Measurements from ENCODE around the gene MUC4. TPM values are rescaled to one million over a fixed set of nuclear protein-coding genes. Genes with fewer than 3 reads are reported as not detected.
A peak's percentile ranks its signal among the peaks of the same experiment; 100 is the strongest.
"Not testable (repeated sequence)": the region's sequence is repeated elsewhere in the genome, so short reads cannot be mapped to it uniquely, and the experiment has no call there.

The MUC4 gene
- total RNA-seq, 1 donor from 2014 or later: not detected

DNA sequence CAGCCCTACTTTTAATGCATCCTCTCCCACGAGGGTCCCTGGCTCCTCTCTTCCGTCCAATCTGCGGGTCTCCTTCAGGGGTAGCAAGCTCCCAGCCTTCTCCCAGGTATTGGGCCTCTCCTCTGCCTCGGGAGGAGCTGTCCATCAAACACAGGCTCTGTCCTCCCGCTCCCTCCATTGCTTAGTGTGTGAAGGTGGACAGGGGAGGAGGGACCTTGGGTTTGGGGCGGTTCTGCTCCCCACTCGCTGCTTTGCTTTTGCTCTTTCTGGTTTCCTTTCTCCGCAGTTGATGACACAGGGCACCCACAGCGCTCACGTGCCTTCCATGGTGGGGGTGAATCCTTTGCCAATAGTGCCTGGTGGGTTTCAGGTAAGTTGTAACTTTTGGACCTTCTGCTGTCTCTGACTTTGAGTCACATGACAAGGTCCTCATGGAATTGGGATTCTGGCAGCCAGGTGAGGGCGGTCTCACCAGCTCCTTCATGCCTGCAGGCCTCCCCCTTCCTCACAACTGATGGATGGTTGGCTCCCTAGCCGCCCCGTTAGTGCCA is 72.1 kb downstream of the MUC4 start:
- no peak for TF ChIP-seq CTCF (IDR thresholded peaks at IDR 0.05)
- peaks cover 51% of the 10 kb centered on the region for H3K27me3 Mint-ChIP-seq (ENCODE audit: low read depth)
- H3K4me3 Mint-ChIP-seq (ENCODE audit: unreplicated experiment): no peak overlapping the region
- peak; percentile 87 for DNase-seq (ENCODE audit: low spot score)
- H3K9me3 Mint-ChIP-seq (ENCODE audit: low read depth): no peaks in the 10 kb centered on the region
- H3K27ac Mint-ChIP-seq (ENCODE audit: unreplicated experiment): no peak overlapping the region
- H3K4me1 Mint-ChIP-seq (ENCODE audit: low read depth): no peaks in the 10 kb centered on the region
- H3K36me3 Mint-ChIP-seq (ENCODE audit: low read depth): peaks cover 11% of the 10 kb centered on the region

DNA sequence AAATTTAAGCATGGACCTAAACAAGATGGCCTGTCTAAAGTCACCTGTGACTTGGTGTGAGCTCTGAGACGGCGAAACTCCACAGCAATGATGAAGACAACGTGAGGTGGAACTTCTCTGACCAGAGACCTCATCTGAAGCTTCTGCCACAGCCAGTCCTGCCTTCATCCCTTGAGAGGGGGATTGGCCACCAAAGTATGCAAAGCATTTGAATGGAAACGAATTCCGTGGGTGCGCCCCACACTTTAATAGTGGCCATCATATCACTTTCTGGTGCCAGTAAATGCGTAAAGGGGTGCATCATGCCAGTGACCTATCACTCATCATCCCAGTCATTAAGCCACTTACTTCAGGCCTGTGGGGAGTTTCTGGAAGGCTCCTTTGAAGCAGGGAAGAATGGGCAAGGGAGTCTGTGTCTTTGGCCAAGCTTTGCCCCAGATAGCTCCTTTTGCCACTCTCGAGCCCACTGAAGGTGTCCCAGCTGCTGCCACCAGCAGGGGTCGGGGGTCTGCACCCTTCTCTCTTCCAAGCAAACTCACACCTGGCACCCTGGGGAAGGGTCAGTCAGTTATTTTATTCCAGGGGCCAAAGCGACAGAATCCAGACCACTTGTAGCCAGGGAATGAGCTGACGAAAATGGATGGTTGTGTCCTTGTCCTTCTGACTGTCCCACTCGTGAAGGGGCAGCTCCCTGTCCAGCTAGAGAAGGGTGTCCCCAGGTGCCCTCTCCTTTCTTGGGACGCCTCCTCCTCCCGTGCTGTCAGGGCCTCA is 73.3 kb downstream of the MUC4 start:
- DNase-seq (ENCODE audit: low spot score): peak; percentile 84
- H3K4me3 Mint-ChIP-seq (ENCODE audit: unreplicated experiment): no peak overlapping the region
- peaks cover 12% of the 10 kb centered on the region for H3K36me3 Mint-ChIP-seq (ENCODE audit: low read depth)
- TF ChIP-seq CTCF (IDR thresholded peaks at IDR 0.05): no peak
- H3K27ac Mint-ChIP-seq (ENCODE audit: unreplicated experiment): no peak overlapping the region
- peaks cover 42% of the 10 kb centered on the region for H3K27me3 Mint-ChIP-seq (ENCODE audit: low read depth)
- no peaks in the 10 kb centered on the region for H3K9me3 Mint-ChIP-seq (ENCODE audit: low read depth)
- no peaks in the 10 kb centered on the region for H3K4me1 Mint-ChIP-seq (ENCODE audit: low read depth)

DNA sequence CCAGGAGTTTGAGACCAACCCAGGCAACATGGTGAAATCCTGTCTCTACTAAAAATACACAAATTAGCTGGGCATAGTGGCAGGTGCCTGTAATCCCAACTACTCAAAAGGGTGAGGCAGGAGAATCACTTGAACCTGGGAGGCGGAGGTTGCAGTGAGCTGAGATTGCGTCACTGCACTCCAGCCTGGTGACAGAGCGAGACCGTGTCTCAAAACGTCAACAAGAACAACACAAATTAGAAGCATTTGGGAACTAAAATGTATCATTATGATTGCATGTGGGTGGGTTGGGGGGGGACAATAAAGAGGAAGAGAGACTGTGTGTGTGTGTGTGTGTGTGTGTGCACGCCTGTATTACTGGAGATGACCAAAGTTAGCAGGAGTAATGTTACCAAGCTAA is 73.9 kb downstream of the MUC4 start:
- H3K9me3 Mint-ChIP-seq (ENCODE audit: low read depth); H3K27ac Mint-ChIP-seq (ENCODE audit: unreplicated experiment); H3K4me1 Mint-ChIP-seq (ENCODE audit: low read depth); H3K4me3 Mint-ChIP-seq (ENCODE audit: unreplicated experiment): not testable (repeated sequence)
- peak; percentile 22 for DNase-seq (ENCODE audit: low spot score)
- H3K36me3 Mint-ChIP-seq (ENCODE audit: low read depth): peaks cover 16% of the 10 kb centered on the region
- peaks cover 37% of the 10 kb centered on the region for H3K27me3 Mint-ChIP-seq (ENCODE audit: low read depth)

GRCh38 chr3:195736866-195737490 is 74.8 kb downstream of the MUC4 start:
- TF ChIP-seq CTCF (IDR thresholded peaks at IDR 0.05): no peak
- no peaks in the 10 kb centered on the region for H3K4me1 Mint-ChIP-seq (ENCODE audit: low read depth)
- DNase-seq (ENCODE audit: low spot score): peak; percentile 79
- H3K27ac Mint-ChIP-seq (ENCODE audit: unreplicated experiment): no peak overlapping the region
- H3K4me3 Mint-ChIP-seq (ENCODE audit: unreplicated experiment): no peak overlapping the region
- H3K9me3 Mint-ChIP-seq (ENCODE audit: low read depth): no peaks in the 10 kb centered on the region
- peaks cover 17% of the 10 kb centered on the region for H3K36me3 Mint-ChIP-seq (ENCODE audit: low read depth)
- peaks cover 30% of the 10 kb centered on the region for H3K27me3 Mint-ChIP-seq (ENCODE audit: low read depth)

- no peak for TF ChIP-seq CTCF (IDR thresholded peaks at IDR 0.05)
- H3K4me1 Mint-ChIP-seq (ENCODE audit: low read depth): no peaks in the 10 kb centered on the region
- H3K9me3 Mint-ChIP-seq (ENCODE audit: low read depth): no peaks in the 10 kb centered on the region
- peak; percentile 79 for DNase-seq (ENCODE audit: low spot score)
- H3K27ac Mint-ChIP-seq (ENCODE audit: unreplicated experiment): no peak overlapping the region
- peaks cover 26% of the 10 kb centered on the region for H3K36me3 Mint-ChIP-seq (ENCODE audit: low read depth)
- H3K27me3 Mint-ChIP-seq (ENCODE audit: low read depth): peaks cover 17% of the 10 kb centered on the region
- H3K4me3 Mint-ChIP-seq (ENCODE audit: unreplicated experiment): no peak overlapping the region
These were observed 76.6 kb downstream of the MUC4 start for GRCh38 chr3:195735036-195735695.

Measured in chondrocyte (in vitro differentiated cells).